HepG2 (cell line): ENCODE results near the gene SLC2A5. TPM values are rescaled to one million over a fixed set of nuclear protein-coding genes. Genes with fewer than 3 reads are reported as not detected.

Source experiments
- ATAC-seq: fragments of 200-7000 bp; cut with Tn5 transposase; 3 replicates; pipeline ENCODE4 v1.9.1; 2020; ENCODE audit warnings: mild to moderate bottlenecking, moderate library complexity
- BruUV-seq: library from RNA; stranded (reverse); fragments of 400-500 nt; replicated peaks from 2 replicates; lab custom pipeline; 2021; lab: Mats Ljungman, UMichigan
- CTCF ChIA-PET: fragments of 300-600 bp; formaldehyde crosslinking; extraction: SDS; loops from one replicate; lab custom pipeline; 2021; ENCODE audit warnings: low total read pairs, inconsistent platforms, low intra/inter-chr PET ratio; lab: Yijun Ruan, JAX
- POLR2A ChIA-PET: fragments of 350-600 bp; sonication (Branson Sonifier 250); formaldehyde crosslinking; loops from one replicate; lab custom pipeline; 2020; ENCODE audit warnings: antibody characterized with exemption, inconsistent platforms; lab: Yijun Ruan, JAX
- DNase-seq: peaks from one replicate; pipeline ENCODE4 v3.0.0-alpha.2; 2015; ENCODE audit warnings: low spot score
- FAIRE-seq: peaks from 3 replicates; lab custom pipeline; 2011; peaks lifted over from hg19 to GRCh38; lab: Jason Lieb, UNC
- H2AFZ ChIP-seq: one replicate; pipeline ENCODE4 v1.6.1; 2011; ENCODE audit warnings: low read length, inconsistent platforms
- H3K27ac ChIP-seq: fragments of 300-600 bp; 3 replicates; pipeline ENCODE4 v1.8.0; 2011; ENCODE audit warnings: mixed run types, mild to moderate bottlenecking, mixed read lengths, low read length, inconsistent platforms; ENCODE audit not compliant: insufficient read depth; ENCODE audit errors: extremely low read length
- H3K27me3 ChIP-seq, 2 experiments: fragments of 200-600 bp in 1 of 2; 2 replicates in 1 of 2; 3 replicates in 1 of 2; pipeline versions ENCODE4 v1.6.0 to v1.8.0; 2011; ENCODE audit warnings: low read length in 2 of 2, mild to moderate bottlenecking in 2 of 2, moderate library complexity in 2 of 2, inconsistent platforms in 1 of 2; ENCODE audit not compliant: insufficient read depth in 2 of 2, control insufficient read depth in 1 of 2
- H3K36me3 ChIP-seq, 2 experiments: fragments of 200-600 bp in 1 of 2; replicated peaks in 1 of 2; 2 replicates in 1 of 2; 3 replicates in 1 of 2; pipeline versions ENCODE4 v1.5.1 to v1.8.0; 2011; ENCODE audit warnings: low read length in 2 of 2, inconsistent platforms in 1 of 2; ENCODE audit not compliant: insufficient read depth in 2 of 2, control insufficient read depth in 1 of 2
- H3K4me1 ChIP-seq: 2 replicates; pipeline ENCODE4 v1.5.1; 2012; ENCODE audit warnings: low read length, inconsistent platforms; ENCODE audit not compliant: insufficient read depth
- H3K4me2 ChIP-seq: 2 replicates; pipeline ENCODE4 v1.6.0; 2011; ENCODE audit warnings: low read depth, low read length, inconsistent platforms
- H3K4me3 ChIP-seq, 3 experiments: fragments of 200-600 bp in 1 of 3; sonication (generic), shearing (Covaris generic) in 1 of 3; replicated peaks in 1 of 3; 2 replicates each; pipeline ENCODE4 v1.5.1; 2011 to 2016; ENCODE audit warnings: low read length in 3 of 3, inconsistent platforms in 2 of 3, low read depth in 2 of 3, mild to moderate bottlenecking in 2 of 3, control low read depth in 1 of 3, mixed read lengths in 1 of 3; ENCODE audit not compliant: insufficient read depth in 1 of 3
- H3K79me2 ChIP-seq: one replicate; pipeline ENCODE4 v1.6.1; 2011; ENCODE audit warnings: low read length, inconsistent platforms; ENCODE audit not compliant: insufficient read depth
- H3K9ac ChIP-seq: 2 replicates; pipeline ENCODE4 v1.6.0; 2011; ENCODE audit warnings: mild to moderate bottlenecking, low read depth, low read length, inconsistent platforms; ENCODE audit not compliant: insufficient read depth
- H3K9me3 ChIP-seq: 2 replicates; pipeline ENCODE4 v1.5.1; 2012; ENCODE audit warnings: mild to moderate bottlenecking, low read length
- H4K20me1 ChIP-seq: 2 replicates; pipeline ENCODE4 v1.6.0; 2011; ENCODE audit warnings: inconsistent platforms, mild to moderate bottlenecking, low read length, moderate library complexity; ENCODE audit not compliant: insufficient read depth
- CBX2 ChIP-seq, 2 experiments: fragments of 200-600 bp in 1 of 2; sonication (generic); formaldehyde crosslinking in 1 of 2; IDR thresholded peaks; 2 replicates each; pipeline versions ENCODE4 v1.7.0 to v1.8.1; 2018 to 2022; ENCODE audit warnings: low read depth in 2 of 2, low read length in 1 of 2, mild to moderate bottlenecking in 1 of 2, missing genetic modification reagents in 1 of 2
- MED13 ChIP-seq: sonication (generic); formaldehyde crosslinking; IDR thresholded peaks from 2 replicates; pipeline ENCODE4 v1.5.0; 2020; ENCODE audit warnings: missing genetic modification reagents
- PTBP1 ChIP-seq: fragments of 200-400 bp; formaldehyde crosslinking; IDR thresholded peaks from 2 replicates; pipeline ENCODE4 v1.6.1; 2018; ENCODE audit warnings: low read length, low read depth; ENCODE audit not compliant: poor library complexity, severe bottlenecking
- SATB2 ChIP-seq: sonication (generic); formaldehyde crosslinking; IDR thresholded peaks from 2 replicates; pipeline ENCODE4 v1.5.0; 2020; ENCODE audit warnings: missing genetic modification reagents
- SIX4 ChIP-seq: sonication (generic); formaldehyde crosslinking; IDR thresholded peaks from 2 replicates; pipeline ENCODE4 v1.4.0; 2020; ENCODE audit warnings: missing genetic modification reagents
- ZFP37 ChIP-seq: sonication (generic); formaldehyde crosslinking; IDR thresholded peaks from 2 replicates; pipeline ENCODE4 v1.4.0; 2020; ENCODE audit warnings: missing genetic modification reagents, borderline replicate concordance
- ZNF644 ChIP-seq: IDR thresholded peaks from 2 replicates; pipeline ENCODE4 v1.6.1; 2016; ENCODE audit warnings: low read depth
- ZNF782 ChIP-seq: sonication (generic); formaldehyde crosslinking; IDR thresholded peaks from 2 replicates; pipeline ENCODE4 v1.4.0; 2020; ENCODE audit warnings: missing genetic modification reagents, mild to moderate bottlenecking, borderline replicate concordance
- WGBS: methylation state at CpG from one replicate; pipeline ENCODE4 v1.1.6; 2017; ENCODE audit warnings: low lambda C conversion rate; 5-methylcytosine and 5-hydroxymethylcytosine counted together
- in situ Hi-C: cut with HindIII; loops from 2 replicates; pipeline ENCODE4 v1.10.0; 2017; ENCODE audit warnings: low pct_unique_long_range_greater_than_20kb; ENCODE audit not compliant: extremely low pct_ligation_motif_present
- intact Hi-C: fragments of 100-400 bp; cut with micrococcal nuclease; formaldehyde crosslinking; loops from one replicate; pipeline ENCODE4 v1.10.0; 2022; ENCODE audit not compliant: unreplicated experiment
- polyA plus RNA-seq, 8 experiments: library from polyadenylated mRNA; depleted of rRNA in 3 of 8; stranded (reverse) in 7 of 8; unstranded in 1 of 8; fragments of >200 nt; fragmentation: Illumina TruSeq in 4 of 8; extraction: Trizol in 4 of 8; gene quantifications; 2 replicates each; pipeline versions ENCODE4 v1.2.1 to v1.2.3, GENCODE V29; 2011 to 2016; ENCODE audit warnings: low read depth in 4 of 8, missing spikeins in 1 of 8, mixed read lengths in 1 of 8; ENCODE audit not compliant: insufficient read depth in 1 of 8
- total RNA-seq, 5 experiments: library from RNA; depleted of rRNA; stranded (reverse); fragments of >200 nt; fragmentation: Illumina TruSeq; extraction: Trizol; gene quantifications; 2 replicates each; pipeline ENCODE4 v1.2.3, GENCODE V29; 2016; ENCODE audit warnings: low read depth in 1 of 5
- TF ChIP-seq, protein P1 (sequence below): sonication (generic); formaldehyde crosslinking; IDR thresholded peaks from 2 replicates; pipeline ENCODE4 v1.4.0; 2020; ENCODE audit warnings: missing genetic modification reagents

SLC2A5 gene
- total and polyA plus RNA-seq, 2 of the 13 experiments (the other 11 are each of a cell fraction or from before 2014, with no cell fraction given): 0.04 to 0.54 TPM

DNA sequence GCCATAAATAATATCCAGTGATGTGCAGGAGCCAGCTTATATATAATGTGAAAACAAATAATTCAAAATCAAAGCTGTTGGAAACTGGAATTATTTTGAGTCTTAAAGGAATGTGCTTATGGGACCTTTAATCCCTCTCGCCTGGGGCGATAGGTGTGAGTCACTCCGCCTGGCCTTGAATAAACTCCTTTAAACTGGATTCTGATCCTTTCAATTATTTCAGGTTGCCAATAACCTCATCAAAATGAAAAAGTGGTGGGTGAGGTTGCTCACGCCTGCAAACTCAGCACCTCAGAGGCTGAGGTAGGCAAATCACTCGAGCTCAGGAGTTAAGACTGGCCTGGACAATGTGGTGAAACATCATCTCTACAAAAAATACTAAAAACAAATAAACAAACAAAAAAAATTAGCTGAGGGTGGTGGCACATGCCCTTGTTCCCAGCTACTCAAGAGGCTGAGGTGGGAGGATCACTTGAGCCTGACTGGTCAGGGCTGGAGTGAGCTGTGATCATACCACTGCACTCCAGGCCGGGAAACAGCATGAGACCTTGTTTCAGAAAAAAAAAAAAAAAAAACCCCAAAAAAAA, 11.4 kb upstream of the SLC2A5 start:
- H3K79me2 ChIP-seq: no peaks in the 10 kb centered on the region
- ATAC-seq (no peak), DNase-seq (no peak)
- no peak overlapping the region for H3K4me2 ChIP-seq
- no peaks in the 10 kb centered on the region for H3K36me3 ChIP-seq
- H3K9ac ChIP-seq: no peak overlapping the region
- H2AFZ ChIP-seq: no peak overlapping the region
- POLR2A ChIA-PET: no interaction called here
- peaks cover 12% of the 10 kb centered on the region for H3K4me1 ChIP-seq
- no TSS peak for BruUV-seq
- CTCF ChIA-PET: no interaction called here
- H3K4me3 ChIP-seq: no peak overlapping the region
- no peaks in the 10 kb centered on the region for H4K20me1 ChIP-seq
- TF ChIP-seq ZNF644 (CRISPR knock-in tag) (no peak), ZFP37 (CRISPR knock-in tag) (no peak), SATB2 (no peak), PTBP1 (no peak), ZNF782 (no peak), CBX2 (IDR thresholded peaks at IDR 0.05; ENCODE audit: low read depth, low read length) (no peak), CBX2 (CRISPR knock-in tag; IDR thresholded peaks at IDR 0.05; ENCODE audit: low read depth) (no peak), MED13 (CRISPR knock-in tag) (no peak), SIX4 (CRISPR knock-in tag) (no peak)
- TF ChIP-seq, protein P1, sequence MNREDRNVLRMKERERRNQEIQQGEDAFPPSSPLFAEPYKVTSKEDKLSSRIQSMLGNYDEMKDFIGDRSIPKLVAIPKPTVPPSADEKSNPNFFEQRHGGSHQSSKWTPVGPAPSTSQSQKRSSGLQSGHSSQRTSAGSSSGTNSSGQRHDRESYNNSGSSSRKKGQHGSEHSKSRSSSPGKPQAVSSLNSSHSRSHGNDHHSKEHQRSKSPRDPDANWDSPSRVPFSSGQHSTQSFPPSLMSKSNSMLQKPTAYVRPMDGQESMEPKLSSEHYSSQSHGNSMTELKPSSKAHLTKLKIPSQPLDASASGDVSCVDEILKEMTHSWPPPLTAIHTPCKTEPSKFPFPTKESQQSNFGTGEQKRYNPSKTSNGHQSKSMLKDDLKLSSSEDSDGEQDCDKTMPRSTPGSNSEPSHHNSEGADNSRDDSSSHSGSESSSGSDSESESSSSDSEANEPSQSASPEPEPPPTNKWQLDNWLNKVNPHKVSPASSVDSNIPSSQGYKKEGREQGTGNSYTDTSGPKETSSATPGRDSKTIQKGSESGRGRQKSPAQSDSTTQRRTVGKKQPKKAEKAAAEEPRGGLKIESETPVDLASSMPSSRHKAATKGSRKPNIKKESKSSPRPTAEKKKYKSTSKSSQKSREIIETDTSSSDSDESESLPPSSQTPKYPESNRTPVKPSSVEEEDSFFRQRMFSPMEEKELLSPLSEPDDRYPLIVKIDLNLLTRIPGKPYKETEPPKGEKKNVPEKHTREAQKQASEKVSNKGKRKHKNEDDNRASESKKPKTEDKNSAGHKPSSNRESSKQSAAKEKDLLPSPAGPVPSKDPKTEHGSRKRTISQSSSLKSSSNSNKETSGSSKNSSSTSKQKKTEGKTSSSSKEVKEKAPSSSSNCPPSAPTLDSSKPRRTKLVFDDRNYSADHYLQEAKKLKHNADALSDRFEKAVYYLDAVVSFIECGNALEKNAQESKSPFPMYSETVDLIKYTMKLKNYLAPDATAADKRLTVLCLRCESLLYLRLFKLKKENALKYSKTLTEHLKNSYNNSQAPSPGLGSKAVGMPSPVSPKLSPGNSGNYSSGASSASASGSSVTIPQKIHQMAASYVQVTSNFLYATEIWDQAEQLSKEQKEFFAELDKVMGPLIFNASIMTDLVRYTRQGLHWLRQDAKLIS (CRISPR knock-in tag): no peak
- TF ChIP-seq, all 625 proteins: peak for 0
- no peaks in the 10 kb centered on the region for H3K9me3 ChIP-seq
- H3K27me3 ChIP-seq: peaks cover 0 to 43% of the 10 kb centered on the region in 2 experiments; a peak in 2 of 5 replicates
- FAIRE-seq: no peak
- 30% methylated on average over 6 of the region's 6 CpGs for WGBS
- in situ Hi-C loops (no loop called here), intact Hi-C loops (no loop called here)
- H3K27ac ChIP-seq: no peak overlapping the region
